Measurements from ENCODE around the gene PI4KB. TPM values are rescaled to one million over a fixed set of nuclear protein-coding genes. Genes with fewer than 3 reads are reported as not detected.

PI4KB gene
- total and polyA plus RNA-seq, 2 of the 13 experiments (the other 11 are each of a cell fraction or from before 2014, with no cell fraction given): 19.5 to 29.3 TPM

DNA sequence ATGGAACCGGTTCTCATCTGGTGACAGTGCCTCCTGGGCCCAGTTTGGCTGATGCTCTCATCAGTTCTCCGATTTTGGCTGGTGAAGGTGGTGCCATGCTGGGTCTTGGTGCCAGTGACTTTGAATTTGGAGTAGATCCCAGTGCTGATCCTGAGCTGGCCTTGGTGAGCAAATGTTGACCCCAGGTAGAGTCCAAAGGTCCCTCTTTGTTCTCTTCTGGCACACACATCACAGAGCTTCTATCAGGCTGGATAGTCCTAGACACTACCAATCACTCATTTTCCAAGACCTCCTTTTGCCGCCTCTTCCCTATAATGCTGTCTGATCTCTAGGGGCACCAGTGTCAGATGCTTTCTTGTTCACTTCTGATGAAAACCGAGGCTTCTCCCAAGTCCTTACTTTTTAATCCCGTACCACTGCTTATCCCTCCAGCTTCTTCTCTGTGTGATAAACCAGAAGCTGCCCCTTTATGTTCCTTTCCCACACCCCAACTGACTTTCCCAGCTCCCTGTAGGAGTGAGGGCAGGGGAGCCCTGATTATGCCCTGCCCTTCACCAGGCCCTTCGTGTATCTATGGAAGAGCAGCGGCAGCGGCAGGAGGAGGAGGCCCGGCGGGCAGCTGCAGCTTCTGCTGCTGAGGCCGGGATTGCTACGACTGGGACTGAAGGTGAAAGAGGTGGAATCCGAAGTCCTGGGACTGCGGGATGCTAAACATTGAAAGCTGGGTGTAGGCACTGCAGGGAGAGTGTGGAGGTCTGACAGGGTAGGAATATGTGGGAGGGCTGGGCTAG is 61.6 kb downstream of the PI4KB start (continued):
- TF ChIP-seq FOXJ3 (CRISPR knock-in tag; IDR thresholded peaks at IDR 0.05; ENCODE audit: borderline replicate concordance): no peak
- no peak for TF ChIP-seq STAT5B (CRISPR knock-in tag; IDR thresholded peaks at IDR 0.05)
- no peak for TF ChIP-seq PRMT3 (CRISPR knock-in tag; IDR thresholded peaks at IDR 0.05; ENCODE audit: borderline replicate concordance, low read depth)
- no peak for TF ChIP-seq PRDM4 (CRISPR knock-in tag; IDR thresholded peaks at IDR 0.05; ENCODE audit: borderline replicate concordance)
- TF ChIP-seq MLLT10 (CRISPR knock-in tag; IDR thresholded peaks at IDR 0.05): no peak
- no peak for TF ChIP-seq ZNF780A (CRISPR knock-in tag; IDR thresholded peaks at IDR 0.05)
- TF ChIP-seq PCBP2 (optimal IDR thresholded peaks at IDR 0.05; ENCODE audit: low read depth, low read length, poor library complexity, severe bottlenecking): no peak
- no peak for TF ChIP-seq ZNF124 (CRISPR knock-in tag; IDR thresholded peaks at IDR 0.05)
- TF ChIP-seq CREB3 (CRISPR knock-in tag; IDR thresholded peaks at IDR 0.05): no peak
- no peak for TF ChIP-seq ZNF234 (CRISPR knock-in tag; conservative IDR thresholded peaks at IDR 0.05)
- TF ChIP-seq TBX3 (IDR thresholded peaks at IDR 0.05; ENCODE audit: borderline replicate concordance): no peak
- TF ChIP-seq CENPT (CRISPR knock-in tag; IDR thresholded peaks at IDR 0.05; ENCODE audit: low read depth): no peak
- TF ChIP-seq ZNF143 (CRISPR knock-in tag; IDR thresholded peaks at IDR 0.05): no peak
- no peak for TF ChIP-seq PBX2 (CRISPR knock-in tag; IDR thresholded peaks at IDR 0.05)
- TF ChIP-seq, protein P1, sequence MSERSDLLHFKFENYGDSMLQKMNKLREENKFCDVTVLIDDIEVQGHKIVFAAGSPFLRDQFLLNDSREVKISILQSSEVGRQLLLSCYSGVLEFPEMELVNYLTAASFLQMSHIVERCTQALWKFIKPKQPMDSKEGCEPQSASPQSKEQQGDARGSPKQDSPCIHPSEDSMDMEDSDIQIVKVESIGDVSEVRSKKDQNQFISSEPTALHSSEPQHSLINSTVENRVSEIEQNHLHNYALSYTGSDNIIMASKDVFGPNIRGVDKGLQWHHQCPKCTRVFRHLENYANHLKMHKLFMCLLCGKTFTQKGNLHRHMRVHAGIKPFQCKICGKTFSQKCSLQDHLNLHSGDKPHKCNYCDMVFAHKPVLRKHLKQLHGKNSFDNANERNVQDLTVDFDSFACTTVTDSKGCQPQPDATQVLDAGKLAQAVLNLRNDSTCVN (CRISPR knock-in tag; IDR thresholded peaks at IDR 0.05; ENCODE audit: borderline replicate concordance): no peak
- TF ChIP-seq, protein P2, sequence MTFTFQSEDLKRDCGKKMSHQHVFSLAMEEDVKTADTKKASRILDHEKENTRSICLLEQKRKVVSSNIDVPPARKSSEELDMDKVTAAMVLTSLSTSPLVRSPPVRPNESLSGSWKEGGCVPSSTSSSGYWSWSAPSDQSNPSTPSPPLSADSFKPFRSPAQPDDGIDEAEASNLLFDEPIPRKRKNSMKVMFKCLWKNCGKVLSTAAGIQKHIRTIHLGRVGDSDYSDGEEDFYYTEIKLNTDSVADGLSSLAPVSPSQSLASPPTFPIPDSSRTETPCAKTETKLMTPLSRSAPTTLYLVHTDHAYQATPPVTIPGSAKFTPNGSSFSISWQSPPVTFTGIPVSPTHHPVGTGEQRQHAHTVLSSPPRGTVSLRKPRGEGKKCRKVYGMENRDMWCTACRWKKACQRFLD (CRISPR knock-in tag; IDR thresholded peaks at IDR 0.05; ENCODE audit: borderline replicate concordance): no peak
- TF ChIP-seq SMARCE1 (IDR thresholded peaks at IDR 0.05; ENCODE audit: borderline replicate concordance): no peak
- TF ChIP-seq SP1 (IDR thresholded peaks at IDR 0.05): no peak
- no peak for TF ChIP-seq SP1 (CRISPR knock-in tag; IDR thresholded peaks at IDR 0.05)
- no peak for TF ChIP-seq ZFP36 (IDR thresholded peaks at IDR 0.05; ENCODE audit: borderline replicate concordance, low read depth, low read length, partially characterized antibody)
- TF ChIP-seq, protein P3, sequence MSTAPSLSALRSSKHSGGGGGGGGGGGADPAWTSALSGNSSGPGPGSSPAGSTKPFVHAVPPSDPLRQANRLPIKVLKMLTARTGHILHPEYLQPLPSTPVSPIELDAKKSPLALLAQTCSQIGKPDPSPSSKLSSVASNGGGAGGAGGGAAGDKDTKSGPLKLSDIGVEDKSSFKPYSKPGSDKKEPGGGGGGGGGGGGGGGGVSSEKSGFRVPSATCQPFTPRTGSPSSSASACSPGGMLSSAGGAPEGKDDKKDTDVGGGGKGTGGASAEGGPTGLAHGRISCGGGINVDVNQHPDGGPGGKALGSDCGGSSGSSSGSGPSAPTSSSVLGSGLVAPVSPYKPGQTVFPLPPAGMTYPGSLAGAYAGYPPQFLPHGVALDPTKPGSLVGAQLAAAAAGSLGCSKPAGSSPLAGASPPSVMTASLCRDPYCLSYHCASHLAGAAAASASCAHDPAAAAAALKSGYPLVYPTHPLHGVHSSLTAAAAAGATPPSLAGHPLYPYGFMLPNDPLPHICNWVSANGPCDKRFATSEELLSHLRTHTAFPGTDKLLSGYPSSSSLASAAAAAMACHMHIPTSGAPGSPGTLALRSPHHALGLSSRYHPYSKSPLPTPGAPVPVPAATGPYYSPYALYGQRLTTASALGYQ (CRISPR knock-in tag; IDR thresholded peaks at IDR 0.05): no peak

Data from HepG2 (cell line).